ENCODE data around the gene EMSY.

- TF ChIP-seq POLR2AphosphoS5 (IDR thresholded peaks at IDR 0.05; ENCODE audit: low read depth, low read length) = no peak
- TF ChIP-seq RAD21 (IDR thresholded peaks at IDR 0.05 in 1 of 2, conservative IDR thresholded peaks at IDR 0.05 in 1 of 2; ENCODE audit: low read depth in 2 of 2, low read length in 2 of 2) = no peak
- TF ChIP-seq, protein P1, sequence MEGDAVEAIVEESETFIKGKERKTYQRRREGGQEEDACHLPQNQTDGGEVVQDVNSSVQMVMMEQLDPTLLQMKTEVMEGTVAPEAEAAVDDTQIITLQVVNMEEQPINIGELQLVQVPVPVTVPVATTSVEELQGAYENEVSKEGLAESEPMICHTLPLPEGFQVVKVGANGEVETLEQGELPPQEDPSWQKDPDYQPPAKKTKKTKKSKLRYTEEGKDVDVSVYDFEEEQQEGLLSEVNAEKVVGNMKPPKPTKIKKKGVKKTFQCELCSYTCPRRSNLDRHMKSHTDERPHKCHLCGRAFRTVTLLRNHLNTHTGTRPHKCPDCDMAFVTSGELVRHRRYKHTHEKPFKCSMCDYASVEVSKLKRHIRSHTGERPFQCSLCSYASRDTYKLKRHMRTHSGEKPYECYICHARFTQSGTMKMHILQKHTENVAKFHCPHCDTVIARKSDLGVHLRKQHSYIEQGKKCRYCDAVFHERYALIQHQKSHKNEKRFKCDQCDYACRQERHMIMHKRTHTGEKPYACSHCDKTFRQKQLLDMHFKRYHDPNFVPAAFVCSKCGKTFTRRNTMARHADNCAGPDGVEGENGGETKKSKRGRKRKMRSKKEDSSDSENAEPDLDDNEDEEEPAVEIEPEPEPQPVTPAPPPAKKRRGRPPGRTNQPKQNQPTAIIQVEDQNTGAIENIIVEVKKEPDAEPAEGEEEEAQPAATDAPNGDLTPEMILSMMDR (IDR thresholded peaks at IDR 0.05; ENCODE audit: control extremely low read depth in 1 of 3, insufficient read depth in 1 of 3, low read depth in 1 of 3, low read length in 3 of 3) = no peak
- TF ChIP-seq, protein P2, sequence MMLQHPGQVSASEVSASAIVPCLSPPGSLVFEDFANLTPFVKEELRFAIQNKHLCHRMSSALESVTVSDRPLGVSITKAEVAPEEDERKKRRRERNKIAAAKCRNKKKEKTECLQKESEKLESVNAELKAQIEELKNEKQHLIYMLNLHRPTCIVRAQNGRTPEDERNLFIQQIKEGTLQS (IDR thresholded peaks at IDR 0.05; ENCODE audit: insufficient read depth, low read depth, low read length) = no peak
- no peak for TF ChIP-seq RFX5 (IDR thresholded peaks at IDR 0.05; ENCODE audit: borderline replicate concordance, low read depth, low read length)
- TF ChIP-seq SIX5 (IDR thresholded peaks at IDR 0.05; ENCODE audit: low read depth, low read length) = no peak
- no peak for TF ChIP-seq CREB1 (IDR thresholded peaks at IDR 0.05)
- TF ChIP-seq ATF2 (IDR thresholded peaks at IDR 0.05; ENCODE audit: low read length) = no peak
- TF ChIP-seq SIN3A (conservative IDR thresholded peaks at IDR 0.05 in 1 of 2, IDR thresholded peaks at IDR 0.05 in 1 of 2; ENCODE audit: low read depth in 1 of 2, low read length in 2 of 2) = no peak
- no peak for TF ChIP-seq POLR2A (IDR thresholded peaks at IDR 0.05; ENCODE audit: control extremely low read depth in 1 of 2, low read depth in 2 of 2, low read length in 2 of 2)
Measured at GRCh38 chr11:76561245-76561644, 116.4 kb downstream of the EMSY start.
